HG03045 (cell line): ENCODE measurements around the gene MSL3B.
A peak's percentile ranks its signal among the peaks of the same experiment; 100 is the strongest.
"Not testable (repeated sequence)": the region's sequence is repeated elsewhere in the genome, so short reads cannot be mapped to it uniquely, and the experiment has no call there.

Experiments
- ATAC-seq: cut with Tn5 transposase; IDR thresholded peaks from one replicate; pipeline ENCODE4 v1.9.1; 2021; ENCODE audit warnings: mild to moderate bottlenecking, moderate library complexity; ENCODE audit not compliant: unreplicated experiment

Gene MSL3B

GRCh38 chr2:233867993-233868532 lies at the start of gene MSL3B:
Gene MSL3B (minus strand): TSS chr2:233868386.
- ATAC-seq: peak; percentile 61

- no peak for ATAC-seq
These were observed 48.9 kb upstream of the MSL3B start, which contains the start of gene TRPM8 for GRCh38 chr2:233917116-233917515. Gene TRPM8 (plus strand): TSS chr2:233917373. CDS start chr2:233926538, 9,165 bp downstream.

GRCh38 chr2:233915128-233915527 lies 46.9 kb upstream of the MSL3B start:
- no peak for ATAC-seq

- ATAC-seq: no peak
These were observed 44.7 kb upstream of the MSL3B start for GRCh38 chr2:233912691-233913423.

GRCh38 chr2:233907627-233908026 lies 39.4 kb upstream of the MSL3B start:
- ATAC-seq: no peak

- ATAC-seq: no peak
These were observed 37.8 kb upstream of the MSL3B start for GRCh38 chr2:233905945-233906344.

GRCh38 chr2:233901884-233902283 lies 33.7 kb upstream of the MSL3B start:
- no peak for ATAC-seq

- no peak for ATAC-seq
These were observed 33.2 kb upstream of the MSL3B start for GRCh38 chr2:233901367-233901766.

- not testable (repeated sequence) for ATAC-seq
These were observed 28.1 kb upstream of the MSL3B start for GRCh38 chr2:233896253-233896652.

- ATAC-seq: no peak
These were observed 24.6 kb upstream of the MSL3B start for GRCh38 chr2:233892793-233893192.

- ATAC-seq: no peak
These were observed 14.2 kb upstream of the MSL3B start for GRCh38 chr2:233882353-233882752.

- not testable (repeated sequence) for ATAC-seq
These were observed 3.9 kb upstream of the MSL3B start for GRCh38 chr2:233872125-233872524.

GRCh38 chr2:233871432-233871831 lies 3.2 kb upstream of the MSL3B start:
- ATAC-seq: no peak

- ATAC-seq: no peak
These were observed 1.7 kb downstream of the MSL3B start for GRCh38 chr2:233866479-233866878.

GRCh38 chr2:233865838-233866237 lies 2.3 kb downstream of the MSL3B start:
- no peak for ATAC-seq

GRCh38 chr2:233862261-233862768 lies 5.9 kb downstream of the MSL3B start:
- ATAC-seq: no peak

GRCh38 chr2:233858331-233858730 lies 9.9 kb downstream of the MSL3B start:
- no peak for ATAC-seq

GRCh38 chr2:233857511-233858141 lies 10.6 kb downstream of the MSL3B start:
- no peak for ATAC-seq

GRCh38 chr2:233856184-233856583 lies 12.0 kb downstream of the MSL3B start:
- ATAC-seq: no peak

- ATAC-seq: no peak
These were observed 12.8 kb downstream of the MSL3B start for GRCh38 chr2:233855345-233855744.

- ATAC-seq: peak; percentile 98
These were observed 13.8 kb downstream of the MSL3B start, which contains the start of gene HJURP for GRCh38 chr2:233854241-233854981. Gene HJURP (minus strand): TSS chr2:233854535. CDS start chr2:233854500, 35 bp downstream.
